HepG2 (cell line): ENCODE measurements around the gene INTS14. TPM values are rescaled to one million over a fixed set of nuclear protein-coding genes. Genes with fewer than 3 reads are reported as not detected.

Experiments
- ATAC-seq: fragments of 200-7000 bp; cut with Tn5 transposase; 3 replicates; pipeline ENCODE4 v1.9.1; 2020; ENCODE audit warnings: mild to moderate bottlenecking, moderate library complexity
- BruUV-seq: library from RNA; stranded (reverse); fragments of 400-500 nt; replicated peaks from 2 replicates; lab custom pipeline; 2021; lab: Mats Ljungman, UMichigan
- CTCF ChIA-PET: fragments of 300-600 bp; formaldehyde crosslinking; extraction: SDS; loops from one replicate; lab custom pipeline; 2021; ENCODE audit warnings: low total read pairs, inconsistent platforms, low intra/inter-chr PET ratio; lab: Yijun Ruan, JAX
- POLR2A ChIA-PET: fragments of 350-600 bp; sonication (Branson Sonifier 250); formaldehyde crosslinking; loops from one replicate; lab custom pipeline; 2020; ENCODE audit warnings: antibody characterized with exemption, inconsistent platforms; lab: Yijun Ruan, JAX
- DNase-seq: peaks from one replicate; pipeline ENCODE4 v3.0.0-alpha.2; 2015; ENCODE audit warnings: low spot score
- FAIRE-seq: peaks from 3 replicates; lab custom pipeline; 2011; peaks lifted over from hg19 to GRCh38; lab: Jason Lieb, UNC
- H2AFZ ChIP-seq: one replicate; pipeline ENCODE4 v1.6.1; 2011; ENCODE audit warnings: low read length, inconsistent platforms
- H3K27ac ChIP-seq: fragments of 300-600 bp; 3 replicates; pipeline ENCODE4 v1.8.0; 2011; ENCODE audit warnings: mixed run types, mild to moderate bottlenecking, mixed read lengths, low read length, inconsistent platforms; ENCODE audit not compliant: insufficient read depth; ENCODE audit errors: extremely low read length
- H3K27me3 ChIP-seq, 2 experiments: fragments of 200-600 bp in 1 of 2; 2 replicates in 1 of 2; 3 replicates in 1 of 2; pipeline versions ENCODE4 v1.6.0 to v1.8.0; 2011; ENCODE audit warnings: low read length in 2 of 2, mild to moderate bottlenecking in 2 of 2, moderate library complexity in 2 of 2, inconsistent platforms in 1 of 2; ENCODE audit not compliant: insufficient read depth in 2 of 2, control insufficient read depth in 1 of 2
- H3K36me3 ChIP-seq, 2 experiments: fragments of 200-600 bp in 1 of 2; replicated peaks in 1 of 2; 2 replicates in 1 of 2; 3 replicates in 1 of 2; pipeline versions ENCODE4 v1.5.1 to v1.8.0; 2011; ENCODE audit warnings: low read length in 2 of 2, inconsistent platforms in 1 of 2; ENCODE audit not compliant: insufficient read depth in 2 of 2, control insufficient read depth in 1 of 2
- H3K4me1 ChIP-seq: 2 replicates; pipeline ENCODE4 v1.5.1; 2012; ENCODE audit warnings: low read length, inconsistent platforms; ENCODE audit not compliant: insufficient read depth
- H3K4me2 ChIP-seq: 2 replicates; pipeline ENCODE4 v1.6.0; 2011; ENCODE audit warnings: low read depth, low read length, inconsistent platforms
- H3K4me3 ChIP-seq, 3 experiments: fragments of 200-600 bp in 1 of 3; sonication (generic), shearing (Covaris generic) in 1 of 3; replicated peaks in 1 of 3; 2 replicates each; pipeline ENCODE4 v1.5.1; 2011 to 2016; ENCODE audit warnings: low read length in 3 of 3, inconsistent platforms in 2 of 3, low read depth in 2 of 3, mild to moderate bottlenecking in 2 of 3, control low read depth in 1 of 3, mixed read lengths in 1 of 3; ENCODE audit not compliant: insufficient read depth in 1 of 3
- H3K79me2 ChIP-seq: one replicate; pipeline ENCODE4 v1.6.1; 2011; ENCODE audit warnings: low read length, inconsistent platforms; ENCODE audit not compliant: insufficient read depth
- H3K9ac ChIP-seq: 2 replicates; pipeline ENCODE4 v1.6.0; 2011; ENCODE audit warnings: mild to moderate bottlenecking, low read depth, low read length, inconsistent platforms; ENCODE audit not compliant: insufficient read depth
- H3K9me3 ChIP-seq: 2 replicates; pipeline ENCODE4 v1.5.1; 2012; ENCODE audit warnings: mild to moderate bottlenecking, low read length
- H4K20me1 ChIP-seq: 2 replicates; pipeline ENCODE4 v1.6.0; 2011; ENCODE audit warnings: inconsistent platforms, mild to moderate bottlenecking, low read length, moderate library complexity; ENCODE audit not compliant: insufficient read depth
- MAFK ChIP-seq, 2 experiments: IDR thresholded peaks in 1 of 2; conservative IDR thresholded peaks in 1 of 2; 2 replicates each; pipeline ENCODE4 v1.6.1; 2011; ENCODE audit warnings: improper control_type of control experiment in 2 of 2, low read length in 2 of 2
- MATR3 ChIP-seq: sonication (generic); formaldehyde crosslinking; IDR thresholded peaks from 2 replicates; pipeline ENCODE4 v1.4.0; 2020; ENCODE audit warnings: missing genetic modification reagents
- TBP ChIP-seq: sonication (generic); formaldehyde crosslinking; IDR thresholded peaks from 2 replicates; pipeline ENCODE4 v1.5.0; 2020; ENCODE audit warnings: missing genetic modification reagents
- ZNF383 ChIP-seq: sonication (generic); formaldehyde crosslinking; IDR thresholded peaks from 2 replicates; pipeline ENCODE4 v1.4.0; 2020; ENCODE audit warnings: missing genetic modification reagents, mild to moderate bottlenecking, borderline replicate concordance
- ZNF724P ChIP-seq: sonication (generic); formaldehyde crosslinking; IDR thresholded peaks from 2 replicates; pipeline ENCODE4 v1.8.0; 2022; ENCODE audit warnings: missing genetic modification reagents, borderline replicate concordance
- WGBS: methylation state at CpG from one replicate; pipeline ENCODE4 v1.1.6; 2017; ENCODE audit warnings: low lambda C conversion rate; 5-methylcytosine and 5-hydroxymethylcytosine counted together
- in situ Hi-C: cut with HindIII; loops from 2 replicates; pipeline ENCODE4 v1.10.0; 2017; ENCODE audit warnings: low pct_unique_long_range_greater_than_20kb; ENCODE audit not compliant: extremely low pct_ligation_motif_present
- intact Hi-C: fragments of 100-400 bp; cut with micrococcal nuclease; formaldehyde crosslinking; loops from one replicate; pipeline ENCODE4 v1.10.0; 2022; ENCODE audit not compliant: unreplicated experiment
- polyA plus RNA-seq, 8 experiments: library from polyadenylated mRNA; depleted of rRNA in 3 of 8; stranded (reverse) in 7 of 8; unstranded in 1 of 8; fragments of >200 nt; fragmentation: Illumina TruSeq in 4 of 8; extraction: Trizol in 4 of 8; gene quantifications; 2 replicates each; pipeline versions ENCODE4 v1.2.1 to v1.2.3, GENCODE V29; 2011 to 2016; ENCODE audit warnings: low read depth in 4 of 8, missing spikeins in 1 of 8, mixed read lengths in 1 of 8; ENCODE audit not compliant: insufficient read depth in 1 of 8
- total RNA-seq, 5 experiments: library from RNA; depleted of rRNA; stranded (reverse); fragments of >200 nt; fragmentation: Illumina TruSeq; extraction: Trizol; gene quantifications; 2 replicates each; pipeline ENCODE4 v1.2.3, GENCODE V29; 2016; ENCODE audit warnings: low read depth in 1 of 5

Gene INTS14
- total and polyA plus RNA-seq, 2 of the 13 experiments (the other 11 are each of a cell fraction or from before 2014, with no cell fraction given), result 41.4 to 52.0 TPM

DNA sequence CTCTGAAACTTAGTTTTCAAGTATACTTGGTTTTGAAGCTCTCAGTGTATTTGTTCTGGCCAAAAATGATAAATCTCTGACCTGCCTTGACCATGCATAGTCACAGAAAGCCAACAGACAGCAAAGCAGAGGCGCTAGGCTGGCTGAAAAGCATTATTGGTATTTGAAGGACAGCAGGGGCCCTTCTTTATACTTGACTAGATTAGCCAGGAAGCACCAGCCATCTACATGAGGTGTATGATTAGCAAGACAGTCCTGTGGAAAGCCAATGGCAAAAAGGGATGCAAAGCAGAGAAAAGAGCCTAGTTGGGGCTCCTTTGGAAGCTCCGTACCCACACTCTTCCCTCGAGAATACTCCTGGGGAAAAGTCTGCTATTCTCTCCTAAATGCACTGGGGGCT lies 18.6 kb upstream of the INTS14 start:
- WGBS, result 76% methylated on average over 3 of the region's 3 CpGs
- DNase-seq, result peak; percentile 13
- Histone ChIP-seq H2AFZ (no peak overlapping the region), H3K4me3 (no peak overlapping the region), H3K9me3 (no peaks in the 10 kb centered on the region), H4K20me1 (no peaks in the 10 kb centered on the region), H3K27ac (peak overlapping the region; percentile 22), H3K79me2 (no peaks in the 10 kb centered on the region), H3K4me1 (peaks cover 22% of the 10 kb centered on the region), H3K4me2 (no peak overlapping the region), H3K27me3 (no peaks in the 10 kb centered on the region), H3K9ac (no peak overlapping the region), H3K36me3 (peaks cover 0 to 1% of the 10 kb centered on the region in 2 experiments; a peak in 4 of 5 replicates)
- peak; percentile 65 for ATAC-seq
- in situ Hi-C loops, result loop anchor here (25.0 kb wide), 1 partner anchor 233 kb away; the partner anchor contains the start of gene RAB11A
- no peak for FAIRE-seq
- CTCF ChIA-PET, result no interaction called here
- no TSS peak for BruUV-seq
- POLR2A ChIA-PET, result no interaction called here
- intact Hi-C loops, result no loop called here
- TF ChIP-seq ZNF383 (CRISPR knock-in tag) (no peak), TBP (CRISPR knock-in tag) (no peak)

DNA sequence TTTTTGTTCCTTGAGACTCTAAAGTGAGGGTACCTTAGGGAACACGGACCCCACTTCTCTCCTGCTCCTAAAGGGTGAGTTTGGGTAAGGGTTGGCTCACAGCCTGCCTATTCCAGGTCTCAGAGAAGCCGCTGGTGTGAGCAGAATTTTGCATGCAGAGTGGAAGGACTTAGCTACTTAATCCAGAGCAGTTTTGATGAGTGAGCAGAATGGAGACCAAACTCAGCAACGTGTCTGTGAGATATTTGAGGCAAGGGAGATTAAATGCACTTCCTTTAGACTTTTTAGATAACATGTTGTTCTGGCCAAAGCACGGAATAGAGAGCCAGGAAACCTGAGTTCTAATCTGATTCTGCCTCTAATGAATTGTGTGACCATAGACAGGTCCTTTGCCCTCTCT lies 15.9 kb upstream of the INTS14 start:
- no peak for FAIRE-seq
- no TSS peak for BruUV-seq
- Histone ChIP-seq H3K4me1 (peaks cover 22% of the 10 kb centered on the region), H3K36me3 (peaks cover 4 to 10% of the 10 kb centered on the region in 2 experiments; a peak in 4 of 5 replicates), H3K4me3 (no peak overlapping the region), H3K4me2 (no peak overlapping the region), H3K9me3 (no peaks in the 10 kb centered on the region), H2AFZ (no peak overlapping the region), H3K9ac (no peak overlapping the region), H4K20me1 (no peaks in the 10 kb centered on the region), H3K79me2 (no peaks in the 10 kb centered on the region), H3K27me3 (no peaks in the 10 kb centered on the region; a peak in 1 of 5 replicates), H3K27ac (no peak overlapping the region)
- TF ChIP-seq MAFK (conservative IDR thresholded peaks at IDR 0.05 in 1 of 2, IDR thresholded peaks at IDR 0.05 in 1 of 2; ENCODE audit: low read length in 2 of 2), result peak; percentile 22 to 57; a peak in 2 of 4 replicates
- TF ChIP-seq ZNF724P (CRISPR knock-in tag), result no peak
- no peak for TF ChIP-seq MATR3 (CRISPR knock-in tag)
- POLR2A ChIA-PET, result no interaction called here
- DNase-seq, result no peak
- CTCF ChIA-PET, result no interaction called here
- 76% methylated on average over 4 of the region's 4 CpGs for WGBS
- in situ Hi-C loops, result loop anchor here (25.0 kb wide), 1 partner anchor 235 kb away; the partner anchor contains the start of gene RAB11A
- no peak for ATAC-seq
- intact Hi-C loops, result no loop called here
